GM12892 (cell line): ENCODE measurements around the gene ELL2.

ENCODE experiments used
- POLR2A ChIP-seq: IDR thresholded peaks from 2 replicates; pipeline ENCODE4 v1.6.1; 2011; ENCODE audit warnings: low read depth, low read length, control low read depth
- POLR2AphosphoS5 ChIP-seq: IDR thresholded peaks from 2 replicates; pipeline ENCODE4 v1.6.1; 2011; ENCODE audit warnings: low read depth, low read length, control low read depth
- TAF1 ChIP-seq: IDR thresholded peaks from 2 replicates; pipeline ENCODE4 v1.6.1; 2011; ENCODE audit warnings: low read depth, mild to moderate bottlenecking, control low read depth, low read length, borderline replicate concordance

- TF ChIP-seq POLR2AphosphoS5 (no peak), POLR2A (no peak), TAF1 (no peak)
These were observed 51.9 kb downstream of the ELL2 start for GRCh38 chr5:95909738-95910137.
